A204.1 (cell line): ENCODE measurements around the gene ABCA4.
"Not testable (repeated sequence)": the region's sequence is repeated elsewhere in the genome, so short reads cannot be mapped to it uniquely, and the experiment has no call there.

Experiments used
- FAIRE-seq: peaks from 2 replicates; lab custom pipeline; 2012; peaks lifted over from hg19 to GRCh38; lab: Jason Lieb, UNC

ABCA4 gene

DNA sequence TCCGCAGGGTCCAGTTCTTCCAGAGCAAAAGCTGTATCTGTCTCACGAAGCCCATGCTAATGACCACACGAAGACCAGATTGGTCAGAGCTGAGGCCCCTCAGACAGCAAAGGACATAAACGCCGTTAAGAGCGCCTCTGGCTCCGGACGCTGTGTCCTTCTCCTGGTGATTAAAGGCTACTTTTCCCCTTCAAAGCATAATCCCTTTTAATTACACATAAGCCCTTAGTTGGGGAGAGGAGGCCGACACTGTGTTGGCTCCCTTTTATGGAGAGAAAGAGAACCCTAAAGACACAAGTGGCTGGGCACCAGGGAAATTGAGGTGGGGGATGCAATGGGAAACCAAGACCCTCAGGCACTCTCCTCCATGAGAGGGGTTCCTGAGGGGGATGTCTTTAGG is at the start of gene ABCA4:
Gene ABCA4, minus strand, starts transcription at position 158 of the 400 bp plus-strand sequence. Its CDS starts 103 bp downstream, at position 55.
- FAIRE-seq, result no peak

DNA sequence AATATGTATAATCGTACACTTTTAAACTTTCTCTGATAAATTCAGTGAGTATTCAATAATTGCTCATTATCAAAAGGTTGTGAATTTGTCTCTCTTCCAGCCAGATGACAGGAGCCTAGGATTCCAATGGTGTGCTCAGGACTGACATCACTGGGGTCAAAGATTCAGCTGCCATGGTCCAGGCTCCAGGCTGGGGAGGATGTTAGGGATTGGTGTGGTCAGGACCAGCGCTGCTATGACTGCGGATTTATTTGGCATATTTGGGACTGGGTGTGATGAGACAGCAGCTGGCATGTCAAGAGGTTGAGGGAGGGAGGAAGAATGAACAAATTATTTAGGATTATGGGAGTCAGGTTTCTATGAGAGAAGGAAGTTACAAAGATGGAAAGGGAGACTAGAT is 48.2 kb upstream of the ABCA4 start:
- FAIRE-seq, result no peak

- no peak for FAIRE-seq
Measured at GRCh38 chr1:94165843-94166242, 44.9 kb upstream of the ABCA4 start.

- FAIRE-seq, result not testable (repeated sequence)
Measured at GRCh38 chr1:94164885-94165284, 43.9 kb upstream of the ABCA4 start.

DNA sequence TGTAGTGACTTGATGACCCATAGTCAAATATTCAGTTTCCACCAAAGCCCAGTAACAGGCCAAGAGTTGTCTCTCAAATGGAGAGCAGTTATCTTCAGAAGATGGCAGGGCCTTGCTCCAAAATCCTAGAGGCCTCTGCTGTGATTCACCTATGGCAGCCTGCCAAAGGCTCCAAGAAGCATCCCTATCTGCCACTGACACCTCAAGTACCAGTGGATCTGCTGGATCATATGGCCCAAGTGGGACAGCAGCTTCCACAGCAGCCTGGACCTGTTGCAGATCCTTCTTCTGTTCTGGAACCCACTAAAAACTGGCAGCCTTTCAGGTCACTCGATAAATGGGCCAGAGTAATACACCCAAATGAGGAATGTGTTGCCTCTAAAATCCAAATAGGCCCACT is 43.2 kb upstream of the ABCA4 start:
- not testable (repeated sequence) for FAIRE-seq

DNA sequence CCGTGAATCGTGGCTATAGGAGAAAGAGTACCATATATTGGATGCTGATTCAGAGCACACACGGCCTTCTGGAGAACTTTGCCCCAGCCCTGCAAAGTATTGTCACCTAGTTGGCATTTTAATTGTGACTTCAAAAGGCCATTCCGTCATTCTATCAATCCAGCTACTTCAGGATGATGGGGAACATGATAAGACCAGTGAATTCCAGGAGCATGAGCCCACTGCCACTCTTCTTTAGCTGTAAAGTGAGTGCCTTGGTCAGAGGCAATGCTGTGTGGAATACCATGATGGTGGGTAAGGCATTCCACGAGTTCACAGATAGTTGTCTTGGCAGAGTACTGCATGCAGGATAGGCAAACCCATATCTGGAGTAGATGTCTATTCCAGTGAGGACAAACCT is 42.3 kb upstream of the ABCA4 start:
- FAIRE-seq, result not testable (repeated sequence)

DNA sequence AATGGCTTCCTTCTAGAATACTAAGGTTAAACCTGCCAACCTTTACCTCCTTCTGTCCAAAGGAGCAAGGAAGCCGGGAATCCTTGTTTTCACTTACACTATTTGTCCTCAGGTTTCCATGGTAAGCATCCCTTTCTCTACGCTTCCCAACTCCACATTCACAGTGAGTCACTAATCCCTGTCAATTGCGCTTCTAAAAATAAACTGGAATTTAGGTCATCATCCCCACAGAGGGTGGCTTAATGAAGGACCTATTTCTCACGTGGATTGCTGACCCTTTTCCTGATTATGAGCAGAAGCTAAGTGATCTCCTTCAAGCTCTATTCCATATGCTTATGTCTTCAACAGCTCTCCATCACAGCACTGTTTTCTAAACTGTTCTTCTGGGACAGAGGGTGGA is 39.9 kb upstream of the ABCA4 start:
- FAIRE-seq, result no peak

DNA sequence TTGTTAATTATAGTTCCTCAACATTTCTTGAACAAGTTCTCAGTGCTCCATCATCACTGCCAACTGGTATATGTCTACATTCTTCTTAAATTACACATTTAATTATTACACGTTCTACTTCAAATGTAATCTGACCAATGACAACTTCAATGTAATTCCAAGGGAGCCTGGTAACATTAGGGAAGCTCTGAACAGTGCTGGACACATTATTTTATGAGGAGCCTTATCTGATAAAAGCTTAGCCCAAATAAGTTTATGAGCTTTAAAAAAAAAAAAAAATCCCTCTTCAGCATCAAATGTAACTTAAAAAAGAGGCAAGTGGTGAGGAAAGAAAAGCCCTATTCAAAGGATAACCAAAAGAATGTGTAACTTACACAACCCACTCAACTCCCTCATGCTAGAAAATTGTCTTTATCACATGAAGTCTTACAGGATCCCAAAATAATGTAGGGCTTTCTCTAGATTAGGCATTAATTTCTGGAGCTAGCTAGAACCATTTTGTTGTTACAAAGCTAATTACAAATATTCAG is 35.2 kb upstream of the ABCA4 start:
- no peak for FAIRE-seq

DNA sequence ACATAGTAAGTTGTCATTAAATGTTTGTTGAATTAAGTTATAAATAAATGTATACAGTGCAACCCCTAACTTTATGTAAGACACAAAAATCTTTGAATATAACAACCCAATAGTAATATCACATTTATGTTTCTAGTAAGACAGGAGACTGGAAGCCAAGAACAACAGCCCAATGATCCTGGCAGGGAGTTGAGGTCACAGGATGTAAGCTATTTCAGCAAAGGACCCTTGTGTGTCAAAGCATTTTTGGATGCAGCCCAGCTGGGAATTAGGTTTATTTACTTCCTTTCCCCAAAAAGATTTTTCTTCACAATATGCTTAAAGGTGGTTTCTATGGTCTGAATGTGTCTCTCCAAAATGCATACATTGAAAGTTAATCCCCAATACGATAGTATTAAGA is 34.0 kb upstream of the ABCA4 start:
- FAIRE-seq, result no peak

DNA sequence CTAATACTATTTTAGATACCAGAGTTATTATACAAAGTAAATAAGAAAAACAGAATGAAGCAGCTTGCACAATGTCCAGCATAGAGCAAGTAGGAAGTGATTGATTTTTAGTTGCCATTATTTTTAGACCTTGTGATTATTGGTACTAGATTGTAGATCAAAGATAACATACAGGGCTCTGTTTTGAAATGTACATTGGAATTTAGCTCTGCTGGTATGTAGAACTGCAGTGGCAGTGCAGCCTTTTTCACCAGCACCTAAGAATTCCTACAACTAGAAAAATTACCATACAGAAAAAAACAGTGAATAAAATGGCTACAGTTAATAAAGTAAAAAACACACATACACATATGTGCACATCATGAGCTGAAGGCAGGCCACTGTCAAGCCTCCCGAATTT is 32.2 kb upstream of the ABCA4 start:
- no peak for FAIRE-seq

DNA sequence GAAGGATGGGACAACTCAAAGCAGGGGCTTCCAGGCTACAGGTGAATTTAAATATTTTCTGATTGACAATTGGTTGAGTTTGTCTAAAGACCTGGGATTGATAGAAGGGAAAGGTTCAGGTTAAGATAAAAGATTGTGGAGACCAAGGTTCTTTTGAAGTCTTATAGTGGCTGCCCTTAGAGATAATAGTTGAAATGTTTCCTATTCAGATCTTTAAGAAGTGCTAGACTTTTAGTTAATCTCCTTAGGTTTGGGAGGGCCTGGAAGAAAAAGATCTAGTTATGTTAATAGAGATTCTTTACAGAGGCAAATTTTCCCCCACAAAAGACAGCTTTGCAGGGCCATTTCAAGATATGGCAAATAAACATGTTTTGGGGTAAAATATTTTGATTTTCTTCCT is 28.2 kb upstream of the ABCA4 start:
- not testable (repeated sequence) for FAIRE-seq

GRCh38 chr1:94146273-94146672 is 25.3 kb upstream of the ABCA4 start:
- FAIRE-seq, result no peak

DNA sequence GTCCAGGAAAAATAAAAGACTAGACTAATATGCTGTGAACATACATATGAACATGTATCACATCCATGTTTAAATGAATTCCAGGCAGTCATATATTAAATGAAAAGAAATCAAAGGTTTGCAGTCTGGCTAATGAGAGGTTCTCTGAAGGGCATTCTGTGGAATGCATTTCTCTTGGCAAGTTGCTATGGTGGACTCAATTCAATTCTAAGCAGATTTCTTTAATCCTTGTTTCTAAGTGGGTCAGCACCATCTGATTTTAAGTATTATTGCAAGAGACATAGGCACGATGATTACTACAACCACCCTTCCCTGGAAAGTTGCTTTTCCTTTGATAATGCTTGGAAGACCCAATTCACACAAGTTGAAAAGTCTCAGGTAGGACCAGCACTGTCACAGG is 23.9 kb upstream of the ABCA4 start:
- FAIRE-seq, result no peak

- no peak for FAIRE-seq
Measured at GRCh38 chr1:94143809-94144176, 22.8 kb upstream of the ABCA4 start.

DNA sequence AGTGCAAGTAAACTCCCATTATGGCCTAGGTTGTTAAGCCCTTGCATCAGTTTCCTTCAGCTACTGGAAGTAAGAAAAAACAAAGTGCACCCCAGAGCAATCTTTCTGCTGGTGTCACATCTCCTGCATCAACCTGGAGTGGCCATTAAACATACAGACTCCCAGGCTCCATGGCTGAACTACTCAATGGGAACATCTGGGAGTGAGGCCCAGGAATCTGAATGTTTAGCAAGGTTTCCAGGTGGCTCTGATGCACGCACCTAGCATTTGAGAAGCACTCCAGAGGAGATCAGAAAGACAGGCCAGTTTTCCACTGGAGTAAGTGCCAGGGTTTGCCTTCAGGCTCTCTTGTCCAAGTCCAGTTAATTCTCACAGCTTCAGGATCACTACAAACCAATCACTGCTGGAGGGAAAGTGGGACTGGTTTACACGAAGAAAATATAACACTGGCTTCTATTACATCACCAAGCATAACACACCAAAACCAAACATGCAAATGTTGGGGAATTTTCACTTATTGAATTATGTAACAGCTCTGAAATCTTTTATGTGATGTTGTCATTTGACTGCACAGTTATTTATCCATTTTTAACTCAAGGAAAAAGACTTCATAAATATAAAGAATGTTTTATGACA is 22.3 kb upstream of the ABCA4 start:
- no peak for FAIRE-seq

DNA sequence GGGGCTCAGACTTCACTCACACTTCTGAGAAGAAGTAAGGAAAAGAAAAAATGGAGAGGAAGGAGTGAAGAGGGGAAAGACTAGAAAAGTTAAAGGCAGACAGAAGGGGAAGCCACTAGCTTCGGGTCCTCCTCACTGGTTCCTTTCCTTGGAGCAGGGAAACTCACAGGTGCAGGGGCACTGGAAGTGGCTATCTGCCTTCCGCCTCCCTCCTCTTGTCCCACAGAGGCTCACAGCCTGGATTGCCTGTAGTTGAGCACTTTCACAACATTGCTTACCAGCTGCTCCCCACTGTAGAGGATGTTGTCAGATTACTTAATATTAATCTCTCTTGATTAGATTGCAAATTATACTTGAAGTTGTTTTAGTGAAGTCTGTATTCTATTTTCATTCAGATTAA is 21.6 kb upstream of the ABCA4 start:
- no peak for FAIRE-seq

DNA sequence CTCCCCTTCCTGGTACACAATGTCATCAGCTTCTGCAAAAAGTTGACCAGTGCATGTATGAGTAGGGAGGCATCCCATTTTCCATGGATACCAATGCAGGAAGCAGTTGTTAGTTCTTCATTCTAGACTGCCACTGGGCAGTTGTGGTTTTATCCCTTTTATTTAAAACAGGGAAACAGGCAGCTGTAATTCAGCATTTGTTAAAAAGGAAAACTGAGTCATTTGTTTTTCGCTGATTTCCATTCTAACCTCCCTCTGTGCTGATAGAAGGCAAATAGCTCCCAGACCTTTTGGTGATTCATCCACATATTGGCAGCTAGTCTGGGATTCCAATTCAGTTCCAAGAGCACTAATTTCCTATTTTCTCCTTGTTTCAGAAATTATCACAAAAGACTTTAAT is 21.1 kb upstream of the ABCA4 start:
- FAIRE-seq, result no peak

- FAIRE-seq, result no peak
Measured at GRCh38 chr1:94132111-94132510, 11.2 kb upstream of the ABCA4 start.

GRCh38 chr1:94130851-94131595 is 10.1 kb upstream of the ABCA4 start:
- no peak for FAIRE-seq

GRCh38 chr1:94126651-94127050 is 5.7 kb upstream of the ABCA4 start:
- no peak for FAIRE-seq

GRCh38 chr1:94125551-94126514 is 4.9 kb upstream of the ABCA4 start:
- no peak for FAIRE-seq

DNA sequence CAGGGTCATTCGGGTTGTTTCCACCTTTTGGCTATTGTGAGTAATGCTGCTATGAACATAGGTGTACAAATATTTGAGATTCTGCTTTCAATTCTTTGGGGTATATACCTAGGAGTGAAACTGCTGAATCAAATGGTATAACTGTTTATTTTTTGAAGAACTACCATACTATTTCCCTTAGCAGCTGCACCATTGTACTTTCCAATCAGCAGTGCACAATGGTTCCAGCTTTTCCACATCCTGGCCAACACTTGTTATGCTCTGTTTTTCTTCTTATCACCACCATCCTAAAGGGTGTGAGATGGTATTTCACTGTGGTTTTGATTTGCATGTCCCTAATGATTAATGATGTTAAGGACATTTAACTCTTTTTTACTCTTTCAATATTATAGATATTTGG is 3.6 kb upstream of the ABCA4 start:
- no peak for FAIRE-seq
